Left lobe of liver (tissue), 1 donor: ENCODE data around the gene PLPP7. TPM values are rescaled to one million over a fixed set of nuclear protein-coding genes. Genes with fewer than 3 reads are reported as not detected.

Experiments used
- total RNA-seq: library from RNA; stranded (reverse); gene quantifications from one replicate; pipeline ENCODE4 v1.2.1, GENCODE V29; 2021
- donor health status: DM: no; HTN: yes; CAD: no.

Gene PLPP7
- total RNA-seq, 1 donor from 2014 or later: 0.30 TPM

Other genes starting within 250 kb of the PLPP7 start
- gene AIF1L, start 193.2 kb upstream of the PLPP7 start, total RNA-seq: 0.83 TPM
- 21.9 TPM for gene NUP214, start 164.1 kb upstream of the PLPP7 start, total RNA-seq
- gene FAM78A, start 13.2 kb upstream of the PLPP7 start, total RNA-seq: 1.2 TPM
- 80.7 TPM for gene PRRC2B, start 104.4 kb downstream of the PLPP7 start, total RNA-seq
- gene POMT1, start 213.2 kb downstream of the PLPP7 start, total RNA-seq: 14.4 TPM
- gene UCK1, start 241.5 kb downstream of the PLPP7 start, total RNA-seq: 40.2 TPM